NCI-H446 treated with DMSO at 0.1 percent for 48 hours (cell line): Measurements from ENCODE around the gene PIP5KL1.

ENCODE experiments used
- DNase-seq: peaks from one replicate; lab custom pipeline; 2025; lab: John Stamatoyannopoulos, UW

The PIP5KL1 gene, protein sequence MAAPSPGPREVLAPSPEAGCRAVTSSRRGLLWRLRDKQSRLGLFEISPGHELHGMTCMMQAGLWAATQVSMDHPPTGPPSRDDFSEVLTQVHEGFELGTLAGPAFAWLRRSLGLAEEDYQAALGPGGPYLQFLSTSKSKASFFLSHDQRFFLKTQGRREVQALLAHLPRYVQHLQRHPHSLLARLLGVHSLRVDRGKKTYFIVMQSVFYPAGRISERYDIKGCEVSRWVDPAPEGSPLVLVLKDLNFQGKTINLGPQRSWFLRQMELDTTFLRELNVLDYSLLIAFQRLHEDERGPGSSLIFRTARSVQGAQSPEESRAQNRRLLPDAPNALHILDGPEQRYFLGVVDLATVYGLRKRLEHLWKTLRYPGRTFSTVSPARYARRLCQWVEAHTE

DNA sequence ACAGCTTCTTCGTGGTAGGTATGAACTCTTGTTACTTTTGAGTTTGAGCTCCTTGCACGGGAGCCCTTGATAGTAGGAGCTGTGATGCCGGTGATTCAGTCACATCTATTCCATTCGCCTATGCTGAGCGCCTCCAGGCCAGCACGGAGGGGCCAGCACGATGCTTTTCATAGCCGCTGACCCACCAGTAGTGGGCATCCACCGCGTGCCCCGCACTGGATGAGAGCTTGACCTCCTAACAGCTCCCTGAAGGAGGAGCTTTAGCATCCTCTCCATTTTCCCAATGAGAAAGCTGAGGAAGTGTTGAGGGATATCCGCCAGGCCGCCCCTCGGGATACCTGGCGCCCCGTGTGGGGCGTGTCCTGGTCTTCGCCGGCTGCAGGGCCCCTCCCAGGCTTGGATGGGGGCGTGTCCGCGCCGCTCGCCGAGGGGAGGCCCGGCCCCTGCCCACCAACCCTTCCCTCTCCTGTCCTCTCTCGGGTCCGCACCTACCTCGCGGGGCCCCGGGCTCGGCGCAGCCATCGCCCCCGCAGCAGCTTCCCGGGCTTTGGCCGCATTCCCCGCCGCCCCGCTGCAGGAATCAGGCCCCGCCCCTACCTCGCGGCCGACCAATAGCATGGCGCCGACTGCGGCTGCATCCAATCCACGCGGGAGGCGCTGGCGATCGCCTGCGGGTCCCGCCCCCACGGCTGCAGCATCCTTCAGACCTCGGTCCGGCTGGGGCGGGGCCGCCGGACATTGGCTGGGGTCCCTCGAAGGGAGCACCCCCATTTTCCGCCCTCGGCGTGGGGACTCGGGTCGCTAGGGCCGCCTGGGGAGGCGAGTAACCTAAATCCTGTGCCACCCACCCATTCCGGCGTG, at the start of gene PIP5KL1:
PIP5KL1 (minus strand) TSS at position 547 of the 861 bp plus-strand sequence; CDS start at position 522, 25 bp downstream.
- DNase-seq = peak; percentile 24

DNA sequence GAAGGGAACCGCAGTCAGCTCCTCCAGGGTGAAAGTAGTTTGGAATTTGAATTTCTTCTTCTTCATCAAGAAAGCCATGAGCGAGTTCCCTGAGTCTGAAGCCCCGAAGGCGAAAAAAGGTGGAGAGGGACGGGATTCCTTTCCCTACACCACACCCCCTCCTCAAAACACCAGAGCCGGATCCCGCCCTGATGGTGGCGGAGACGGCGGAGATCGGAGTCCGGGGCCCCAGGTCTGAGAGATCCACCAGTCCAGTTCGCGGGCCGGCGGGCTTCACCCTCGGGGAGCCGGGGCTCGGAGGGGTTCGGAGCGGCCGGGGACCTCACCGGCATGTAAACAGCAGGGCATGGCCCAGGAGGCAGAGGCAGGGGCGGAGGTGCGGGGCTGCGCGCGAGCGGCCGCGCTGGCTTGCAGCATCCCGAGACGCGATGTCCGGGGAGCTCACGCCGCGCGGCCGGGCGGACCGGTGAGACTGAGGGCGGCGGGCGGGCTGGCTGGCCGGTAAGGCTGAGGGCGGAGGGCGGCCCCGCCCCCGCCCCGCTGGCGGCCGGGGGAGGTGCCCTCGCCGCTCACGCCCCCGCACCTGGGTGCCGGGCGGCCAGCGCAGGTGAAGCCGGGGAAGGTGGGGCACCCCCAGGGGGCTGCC, 49.6 kb upstream of the PIP5KL1 start:
- no peak for DNase-seq

DNA sequence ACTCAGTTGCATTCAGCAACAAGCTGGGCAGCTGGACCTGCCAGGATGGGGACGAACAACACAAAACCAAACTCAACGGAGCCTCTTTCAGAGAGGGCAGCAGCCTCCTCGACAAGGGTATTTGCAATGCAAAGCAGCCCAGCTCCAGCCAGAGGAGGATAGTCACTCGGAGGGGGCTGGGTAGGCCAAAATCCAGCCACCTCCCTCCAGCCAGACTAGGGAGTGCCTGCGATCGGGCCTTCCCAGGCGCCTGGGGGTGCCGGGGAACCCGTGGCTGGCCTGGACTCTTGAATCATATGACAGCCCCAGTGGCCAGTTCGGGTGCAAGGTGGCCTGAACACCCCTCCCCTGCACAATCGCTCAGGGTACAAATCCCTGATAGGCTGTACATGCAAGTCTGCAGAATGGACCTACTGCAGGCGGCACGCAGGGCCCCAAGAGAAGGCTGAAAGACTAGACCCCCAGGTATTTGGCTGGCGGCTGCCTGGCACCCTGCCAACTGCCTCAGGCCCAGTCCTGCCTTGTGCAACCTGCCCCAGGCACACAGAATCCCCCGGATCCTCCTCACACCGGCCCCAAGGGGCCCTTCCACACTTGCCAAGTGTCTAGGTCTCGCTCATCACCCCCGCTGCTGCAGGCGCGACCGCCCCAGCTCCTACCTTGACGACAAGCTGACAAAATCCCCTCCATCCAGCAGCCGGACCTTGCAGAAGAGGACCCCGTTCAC, 48.9 kb upstream of the PIP5KL1 start:
- DNase-seq = no peak

DNA sequence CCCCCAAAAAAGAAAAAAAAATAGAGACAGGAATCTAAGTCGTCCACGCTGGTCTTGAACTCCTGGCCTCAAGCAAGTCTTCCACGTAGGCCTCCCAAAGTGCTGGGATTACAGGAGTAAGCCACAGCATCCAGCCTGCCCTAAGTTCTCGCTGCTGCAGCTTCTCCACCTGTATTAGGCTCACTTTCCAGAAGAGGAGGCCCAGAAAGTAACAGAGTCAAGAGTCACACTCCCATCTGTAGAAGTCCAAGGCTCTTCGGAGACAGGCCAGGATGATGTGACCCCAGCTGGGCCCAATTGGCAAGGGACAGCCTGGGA, 48.4 kb upstream of the PIP5KL1 start:
- DNase-seq = no peak

DNA sequence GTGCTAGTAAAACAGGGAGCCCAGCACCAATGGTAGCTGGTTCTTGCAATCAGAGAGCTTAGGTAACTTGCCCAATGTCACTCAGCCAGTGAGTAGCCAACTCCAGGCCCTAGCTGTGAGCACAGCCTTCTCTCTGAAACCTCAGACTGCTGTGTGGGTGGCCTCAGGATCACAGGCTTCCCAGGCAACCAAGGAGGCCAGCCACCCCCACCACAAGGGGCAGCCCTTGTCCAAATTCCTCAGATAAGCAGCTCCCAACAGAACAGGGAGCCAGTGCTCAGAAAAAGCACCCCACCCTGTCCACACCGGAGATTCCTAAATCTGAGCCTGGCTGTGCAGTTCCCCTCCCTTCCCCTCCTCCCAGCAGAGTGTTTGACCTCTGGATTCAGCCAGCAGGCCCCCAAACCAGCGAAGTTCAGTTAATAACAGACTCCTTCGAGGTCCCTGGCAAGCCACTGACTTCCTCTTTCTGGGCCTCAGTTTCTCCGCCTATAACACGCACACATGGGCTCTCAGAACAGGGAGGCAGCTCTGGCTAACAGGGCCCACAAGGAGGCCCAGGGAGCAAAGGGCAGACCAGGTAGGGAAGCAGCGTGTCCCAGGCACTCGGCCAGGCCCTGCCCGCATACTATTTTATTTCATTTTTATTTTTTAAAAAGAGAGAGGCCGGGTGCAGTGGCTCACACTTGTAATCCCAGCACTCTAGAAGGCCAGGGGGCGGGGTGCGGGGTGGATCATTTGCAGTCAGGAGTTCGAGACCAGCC, 47.5 kb upstream of the PIP5KL1 start:
- DNase-seq = no peak

DNA sequence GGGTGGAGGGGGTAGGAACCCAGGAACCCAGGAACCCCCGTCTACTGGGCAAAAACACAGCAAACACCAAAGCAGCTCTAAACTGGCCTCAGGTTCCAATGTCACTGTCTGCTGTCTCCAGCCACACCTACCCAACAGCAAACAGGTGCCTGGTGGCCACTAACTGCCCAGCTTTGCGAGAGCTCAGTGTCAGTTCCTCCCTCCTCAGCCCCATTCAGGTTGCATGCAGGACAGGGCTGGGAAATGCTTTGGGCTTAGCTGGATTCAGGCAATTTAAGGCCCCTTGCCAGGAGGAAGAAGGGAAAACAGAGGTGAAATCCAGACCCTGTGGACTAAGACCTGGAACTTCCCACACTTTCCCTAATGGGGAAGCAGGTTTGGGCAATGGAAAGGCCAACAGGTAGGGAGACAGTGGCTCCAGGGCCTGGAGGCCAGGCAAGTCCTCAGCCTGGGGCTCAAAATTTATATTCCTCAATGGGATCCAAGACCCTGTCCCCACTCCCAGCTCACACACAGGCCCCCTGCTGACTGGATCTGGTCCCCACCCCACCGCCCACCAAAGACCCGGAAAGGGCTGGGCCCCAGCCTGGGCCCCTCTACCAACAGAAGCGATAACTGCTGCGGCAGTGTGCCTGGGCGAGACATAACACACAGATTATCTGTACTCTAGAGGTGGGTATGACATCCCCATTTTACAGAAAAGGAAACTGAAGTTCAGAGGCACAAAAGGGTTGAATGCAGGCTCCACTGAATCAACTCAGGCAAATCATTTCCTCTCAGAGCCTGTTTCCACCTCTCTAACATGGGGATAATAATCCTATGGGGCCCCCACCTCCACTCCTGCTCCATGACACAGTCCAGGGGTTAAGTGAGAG, 46.7 kb upstream of the PIP5KL1 start:
- no peak for DNase-seq

DNA sequence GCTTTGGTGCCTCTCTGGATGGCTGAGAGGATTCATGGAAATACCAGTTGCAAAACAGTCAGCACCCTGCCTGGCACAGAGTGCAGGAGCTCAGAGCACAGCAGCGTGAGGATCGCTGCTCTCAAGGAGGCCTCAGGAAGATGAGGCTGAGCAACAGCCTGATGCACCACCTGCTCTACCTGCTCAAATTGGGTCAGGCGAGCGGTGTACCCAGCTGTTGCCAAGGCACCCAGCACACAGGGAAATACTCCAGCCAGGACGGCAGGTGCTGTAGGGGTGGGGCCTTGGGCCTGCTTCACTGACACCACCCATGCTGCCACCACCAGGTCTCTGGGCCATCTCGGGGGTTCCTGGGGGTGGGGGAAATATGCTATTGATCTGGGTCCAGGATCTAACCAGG, 45.9 kb upstream of the PIP5KL1 start:
- no peak for DNase-seq

DNA sequence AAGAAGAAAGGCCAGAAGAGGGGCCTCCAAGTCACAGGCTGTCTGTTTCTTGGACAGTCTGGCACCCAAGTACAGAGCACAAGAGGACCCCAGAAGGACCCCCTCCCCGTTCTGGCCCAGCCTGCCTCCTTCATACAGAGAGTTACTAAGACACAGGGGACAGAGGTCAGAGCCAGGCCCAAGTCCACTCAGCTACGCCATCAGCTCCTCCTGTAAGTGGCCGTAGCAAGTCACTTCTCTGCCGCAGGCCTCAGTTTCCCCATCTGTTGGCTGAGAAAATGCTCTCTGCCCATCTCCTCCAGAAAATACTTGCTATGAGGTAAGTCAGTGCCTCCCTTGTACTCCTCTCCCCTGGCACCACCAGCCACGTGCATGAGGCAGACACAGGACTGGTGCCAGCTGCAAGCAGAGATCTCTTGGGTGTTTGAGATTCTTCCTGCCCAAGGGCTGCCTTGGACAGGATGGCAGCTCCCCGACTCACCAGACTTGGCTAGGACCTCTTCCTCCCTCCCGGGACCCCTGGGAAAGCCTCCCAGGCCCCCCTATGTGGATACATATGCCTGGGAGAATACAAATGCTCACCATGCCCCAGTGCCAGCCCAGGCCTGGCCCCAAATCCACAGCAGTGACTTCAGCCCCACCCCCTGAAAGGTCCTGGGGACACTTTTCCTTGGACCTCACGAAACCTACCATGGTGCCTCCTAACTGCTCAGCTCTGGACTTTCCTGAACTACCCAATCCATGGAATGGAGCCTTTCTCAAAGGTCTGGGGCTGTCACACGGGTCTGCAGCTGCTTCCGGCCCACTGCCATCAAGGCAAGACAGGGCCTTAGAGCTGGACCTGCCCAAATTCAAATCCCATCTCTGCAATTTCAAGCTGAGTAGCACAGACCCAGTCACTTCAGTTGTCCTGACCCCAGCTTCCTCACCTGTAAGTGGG, 45.1 kb upstream of the PIP5KL1 start:
- DNase-seq = no peak

DNA sequence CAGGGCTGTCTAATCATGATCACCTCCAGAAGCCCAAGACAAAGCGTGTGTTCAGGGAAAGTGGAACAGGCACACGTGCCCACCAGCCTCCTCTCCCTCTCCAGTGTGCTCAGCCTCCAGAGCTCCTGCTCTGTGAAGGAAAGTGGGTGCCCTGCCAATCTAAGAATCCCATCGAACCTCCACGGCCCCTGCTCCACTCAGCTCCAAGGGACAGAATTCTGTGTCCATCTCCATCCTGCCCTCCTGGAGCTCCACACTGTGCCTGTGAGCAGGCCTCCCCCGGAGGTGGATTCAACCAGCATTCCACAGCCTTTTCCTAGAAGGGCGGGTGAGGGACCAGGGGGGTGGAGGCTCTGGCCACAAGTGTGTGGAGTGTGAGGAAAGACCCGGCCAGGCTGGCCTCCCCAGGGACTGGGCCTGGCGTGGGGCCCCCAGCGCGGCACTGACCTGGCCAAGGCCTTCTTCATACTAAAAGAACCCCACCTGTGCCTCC, 44.2 kb upstream of the PIP5KL1 start:
- DNase-seq = no peak

DNA sequence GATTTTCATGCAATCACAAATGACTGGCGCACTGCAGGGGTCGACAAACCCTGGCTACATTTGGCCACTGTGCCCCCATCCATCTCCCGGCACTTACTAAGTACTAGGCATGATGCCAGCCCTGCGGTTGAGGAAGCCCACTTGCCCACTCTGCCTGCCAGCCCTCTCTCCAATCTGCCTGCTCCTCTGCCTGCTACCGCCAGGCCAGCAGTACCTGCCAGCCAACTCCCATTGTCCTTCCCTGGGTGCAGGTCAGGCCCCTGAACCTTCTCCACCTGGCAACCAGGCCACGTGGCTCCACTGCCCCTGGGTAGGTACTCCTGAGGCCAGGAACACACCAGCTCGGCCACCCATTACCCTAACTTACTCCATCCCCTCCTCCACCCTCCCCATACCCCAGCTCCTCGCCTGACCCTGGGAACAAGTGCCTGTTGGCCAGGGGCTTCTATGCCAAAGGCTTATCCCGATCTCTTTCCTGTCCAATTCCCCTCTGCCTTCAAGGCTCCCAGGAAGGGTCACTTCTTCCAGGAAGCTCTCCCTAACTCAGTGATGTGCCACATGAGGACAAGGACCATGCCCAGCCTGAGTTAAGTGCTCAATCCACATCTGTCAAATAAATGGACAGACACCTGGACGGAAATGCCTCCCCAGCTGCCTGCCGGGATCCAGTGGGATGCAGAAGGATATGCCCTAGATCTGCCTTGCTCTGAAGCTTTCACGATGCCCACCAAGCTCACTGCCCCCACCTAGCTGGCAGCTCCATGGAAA, 43.6 kb upstream of the PIP5KL1 start:
- DNase-seq = peak; percentile 51

DNA sequence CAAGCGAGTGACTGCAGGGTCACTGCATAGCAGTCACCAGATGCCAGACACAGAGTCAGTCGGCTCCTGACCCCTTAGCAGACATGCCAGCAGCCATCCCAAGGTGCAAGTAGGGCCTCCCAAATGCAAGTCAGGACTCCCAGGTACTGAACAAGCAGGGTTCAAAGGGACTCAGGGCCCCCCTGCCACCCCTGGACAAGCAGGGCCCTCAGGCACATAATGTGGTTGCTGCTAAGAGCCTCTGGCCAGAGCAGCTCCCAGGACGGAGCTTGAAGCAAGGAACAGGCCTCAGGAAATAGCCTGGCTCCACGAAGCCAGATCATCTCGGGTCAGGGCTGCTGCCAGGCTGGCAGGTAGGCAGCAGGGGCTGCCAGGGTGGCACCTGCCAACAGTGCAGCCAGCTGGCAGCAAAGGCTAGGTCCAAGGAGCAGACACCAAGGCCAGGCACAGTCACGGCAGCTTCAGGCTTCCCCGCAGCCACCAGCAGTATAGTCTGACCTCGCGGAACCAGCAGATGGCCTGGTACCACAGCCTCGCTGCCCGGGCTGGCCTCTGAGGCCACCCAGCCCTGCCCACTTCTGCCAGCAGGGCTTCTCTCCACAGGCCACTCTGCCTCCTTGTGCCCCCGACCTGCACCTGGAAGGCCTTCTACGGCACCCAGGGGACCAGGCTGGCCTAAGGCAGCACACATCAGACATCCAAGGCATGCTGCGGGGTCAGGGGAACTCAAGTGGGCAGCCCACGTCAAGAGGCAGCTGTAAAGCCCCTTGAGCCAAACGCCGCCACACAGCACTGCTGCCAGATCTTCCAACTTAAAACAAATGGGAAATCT, 42.8 kb upstream of the PIP5KL1 start:
- DNase-seq = no peak

DNA sequence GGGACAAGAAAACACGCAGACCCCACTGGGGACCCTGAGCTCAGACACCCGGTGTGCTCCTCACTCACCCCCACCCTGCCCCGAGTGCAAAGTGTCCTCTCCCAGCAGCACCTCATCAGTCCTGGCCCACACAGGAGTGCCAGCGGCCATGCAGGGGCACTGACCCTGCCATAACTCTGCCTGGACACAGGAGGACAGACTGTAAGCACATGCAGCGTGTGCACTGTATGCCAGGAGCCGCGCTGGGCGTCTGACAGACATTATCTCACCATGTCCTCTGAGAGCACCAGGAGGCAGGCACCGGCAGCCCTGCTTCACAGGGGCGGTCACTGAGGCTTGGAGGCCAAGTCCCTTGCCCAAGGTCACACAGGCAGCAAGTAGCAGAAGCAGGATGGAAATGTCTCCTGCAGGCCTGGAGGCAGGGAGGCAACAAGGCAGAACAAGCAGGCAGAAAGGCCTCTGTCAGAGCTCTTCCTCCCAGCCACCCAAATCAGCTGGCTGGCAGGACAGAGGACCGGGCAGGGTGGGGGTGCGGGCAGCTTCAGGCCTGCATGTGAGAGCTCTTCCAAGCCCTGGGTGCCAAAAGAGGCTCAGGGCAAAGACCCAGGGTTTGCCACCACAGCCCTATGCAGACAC, 41.8 kb upstream of the PIP5KL1 start:
- no peak for DNase-seq

DNA sequence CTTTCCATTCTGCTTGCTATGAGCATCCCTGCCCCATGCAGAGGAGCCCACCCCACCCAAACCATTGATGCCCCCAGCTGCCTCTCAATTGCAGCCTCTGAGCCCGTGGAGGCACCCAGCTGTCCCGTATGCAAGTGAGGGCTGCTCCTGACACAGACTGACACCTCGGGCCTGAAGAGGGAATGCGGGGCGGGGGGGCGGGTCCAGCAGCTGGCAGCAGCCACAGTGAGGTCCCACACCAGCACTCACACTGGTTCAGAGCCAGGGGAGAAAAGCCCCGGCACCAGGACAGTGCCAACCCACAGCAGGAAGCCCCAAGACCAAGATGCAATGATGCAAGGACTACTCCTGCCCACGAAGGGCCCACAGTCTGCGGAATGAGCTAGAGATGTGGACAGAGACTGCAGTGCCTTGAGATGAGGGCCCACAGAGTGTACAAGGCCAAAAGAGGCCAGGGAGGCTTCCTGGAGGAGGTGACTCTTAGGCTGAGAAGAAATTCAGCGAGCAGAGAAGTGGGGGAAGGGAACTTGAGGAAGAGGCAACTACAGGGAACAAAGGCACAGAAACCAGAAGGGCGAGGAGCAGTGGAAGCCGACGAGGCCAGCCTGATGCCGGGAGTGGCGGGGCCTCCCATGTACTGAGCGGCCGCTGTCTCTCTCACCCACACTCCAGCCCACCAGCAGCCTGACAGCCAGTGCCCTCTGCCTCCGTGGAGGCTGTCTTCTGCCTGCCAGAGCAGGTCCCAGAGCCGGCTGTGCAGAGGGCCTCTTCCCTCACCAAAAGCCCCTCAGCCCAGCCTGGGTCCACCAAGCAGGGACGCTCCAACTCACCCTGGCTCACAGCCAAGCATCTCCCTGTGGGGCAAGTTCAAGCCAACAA, 41.0 kb upstream of the PIP5KL1 start:
- DNase-seq = no peak

DNA sequence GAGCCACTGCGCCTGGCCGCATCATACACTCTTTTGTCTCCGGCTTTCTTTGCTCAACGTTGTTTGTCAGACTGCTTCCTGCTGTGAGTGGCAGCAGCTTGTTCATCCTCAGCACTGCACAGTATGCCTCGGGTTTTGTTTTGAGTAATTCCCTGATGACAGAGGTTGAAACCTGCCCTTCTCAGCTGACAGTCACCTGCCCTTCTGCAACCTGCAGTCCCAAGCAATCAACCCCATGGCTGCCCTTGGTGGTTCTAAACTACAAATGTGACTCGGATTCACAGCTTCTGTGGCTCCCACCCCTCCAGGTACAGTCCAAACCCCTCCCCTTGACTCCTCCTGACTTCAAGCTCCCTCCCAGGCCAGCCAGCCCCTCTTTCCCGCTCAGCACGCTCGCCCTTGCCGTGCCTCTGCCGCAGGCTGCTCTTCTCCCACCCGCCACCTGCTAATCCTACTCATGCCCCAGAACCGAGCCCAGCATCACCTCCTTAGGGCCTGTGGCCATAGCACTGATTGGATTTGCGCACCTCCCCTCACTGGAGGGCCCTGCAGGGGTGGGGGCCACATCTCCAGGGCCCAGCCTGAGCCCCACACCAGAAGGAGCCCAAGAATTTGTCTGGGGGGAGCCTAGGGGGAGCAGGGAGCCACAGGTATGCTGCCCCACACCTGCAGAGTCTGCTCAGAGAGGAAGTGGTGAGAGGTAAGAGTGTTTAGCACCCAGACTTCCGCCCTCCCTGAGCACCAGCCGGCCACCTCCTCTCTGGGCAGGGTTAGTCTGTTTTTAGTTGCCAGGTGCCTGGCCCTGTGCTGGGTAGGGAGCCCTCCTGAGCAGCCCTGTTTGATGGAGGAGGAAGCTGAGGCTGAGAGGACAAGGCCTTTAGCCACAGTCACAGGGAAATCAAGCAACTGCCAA, 40.1 kb upstream of the PIP5KL1 start:
- no peak for DNase-seq
